Lower leg skin (tissue), 3 donors: ENCODE data around the gene BNC2.

Experiments used
- CTCF ChIP-seq, 3 donors: fragments of 450-650 bp; IDR thresholded peaks; one replicate each; pipeline ENCODE4 v1.5.1; 2016; ENCODE audit warnings: antibody characterized with exemption in 3 of 3, mild to moderate bottlenecking in 3 of 3, moderate library complexity in 2 of 3
- POLR2A ChIP-seq, 2 donors: fragments of 450-650 bp; IDR thresholded peaks; one replicate each; pipeline ENCODE4 v1.6.1; 2016 to 2017; ENCODE audit warnings: antibody characterized with exemption in 2 of 2, mild to moderate bottlenecking in 1 of 2, moderate library complexity in 1 of 2

GRCh38 chr9:16618524-16618923 lies 251.9 kb downstream of the BNC2 start:
- no peak for TF ChIP-seq CTCF (IDR thresholded peaks at IDR 0.05)
- TF ChIP-seq POLR2A (IDR thresholded peaks at IDR 0.05), result no peak
